HG02623 (cell line): ENCODE data around the gene LOC128125822.

ENCODE experiments used
- ATAC-seq: cut with Tn5 transposase; IDR thresholded peaks from one replicate; pipeline ENCODE4 v1.9.1; 2021; ENCODE audit warnings: moderate library complexity; ENCODE audit not compliant: unreplicated experiment

The LOC128125822 gene

DNA sequence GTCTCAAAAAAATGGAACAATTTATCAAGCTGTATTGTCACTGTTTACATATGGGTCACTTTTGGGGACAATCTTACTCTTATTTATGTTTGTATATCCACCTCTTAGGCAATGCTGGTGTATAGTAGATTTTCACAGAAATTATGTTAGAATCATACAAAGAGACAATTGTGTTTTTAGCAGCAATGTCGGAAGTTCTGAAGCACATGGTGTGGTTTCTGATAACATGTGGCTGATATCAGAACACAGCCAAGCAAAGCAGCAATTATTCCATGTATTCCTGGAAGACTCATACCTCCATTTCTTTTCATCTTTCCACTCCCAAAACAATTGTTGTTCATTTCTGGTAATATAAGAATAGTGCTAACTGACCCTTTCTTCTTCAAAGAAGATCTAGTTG, 17.5 kb upstream of the LOC128125822 start:
- ATAC-seq: no peak

DNA sequence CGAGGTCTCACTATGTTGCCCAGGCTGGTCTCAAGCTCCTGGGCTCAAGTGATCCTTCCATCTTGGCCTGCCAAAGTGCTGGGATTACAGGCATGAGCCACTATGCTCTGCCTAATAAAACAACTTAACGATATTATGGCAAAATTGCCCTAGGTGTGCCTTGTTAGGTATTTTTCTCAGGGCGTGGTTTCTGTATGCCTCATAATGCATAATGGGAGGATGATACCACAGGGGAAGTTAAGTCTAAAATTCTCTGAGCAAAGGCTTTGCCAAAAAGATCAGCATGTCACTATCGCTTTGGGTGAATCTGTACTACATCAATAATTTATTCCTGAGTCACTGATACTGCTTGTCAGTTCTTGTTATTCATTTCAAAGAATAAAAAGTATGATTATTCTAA, 15.9 kb upstream of the LOC128125822 start:
- no peak for ATAC-seq

GRCh38 chr6:63558278-63558677, 14.0 kb upstream of the LOC128125822 start:
- ATAC-seq: peak; percentile 59

GRCh38 chr6:63560801-63561287, 11.4 kb upstream of the LOC128125822 start:
- ATAC-seq: no peak

- no peak for ATAC-seq
Measured at GRCh38 chr6:63561288-63561687, 11.0 kb upstream of the LOC128125822 start.

DNA sequence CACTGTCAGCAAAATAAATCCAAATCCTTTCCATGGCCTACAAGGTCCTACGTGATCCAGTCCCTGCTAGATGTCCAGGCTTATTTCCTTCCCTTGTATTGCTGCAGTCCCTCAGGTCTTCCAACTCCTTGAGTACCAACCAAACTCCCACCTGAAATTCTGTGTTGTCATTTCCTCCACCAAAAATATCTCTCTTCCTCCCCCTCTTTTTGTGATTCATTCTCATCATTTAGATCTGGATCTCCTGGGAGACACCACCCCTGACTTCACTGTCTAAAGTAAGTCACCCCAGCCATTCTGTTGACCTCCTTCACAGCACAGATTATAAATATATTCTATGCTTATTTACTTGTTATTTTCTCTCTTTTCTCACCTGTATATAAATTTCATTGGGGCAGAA, 9.0 kb upstream of the LOC128125822 start:
- no peak for ATAC-seq

GRCh38 chr6:63565058-63565726, 7.1 kb upstream of the LOC128125822 start:
- no peak for ATAC-seq

- no peak for ATAC-seq
Measured at GRCh38 chr6:63565727-63566596, 6.3 kb upstream of the LOC128125822 start.

DNA sequence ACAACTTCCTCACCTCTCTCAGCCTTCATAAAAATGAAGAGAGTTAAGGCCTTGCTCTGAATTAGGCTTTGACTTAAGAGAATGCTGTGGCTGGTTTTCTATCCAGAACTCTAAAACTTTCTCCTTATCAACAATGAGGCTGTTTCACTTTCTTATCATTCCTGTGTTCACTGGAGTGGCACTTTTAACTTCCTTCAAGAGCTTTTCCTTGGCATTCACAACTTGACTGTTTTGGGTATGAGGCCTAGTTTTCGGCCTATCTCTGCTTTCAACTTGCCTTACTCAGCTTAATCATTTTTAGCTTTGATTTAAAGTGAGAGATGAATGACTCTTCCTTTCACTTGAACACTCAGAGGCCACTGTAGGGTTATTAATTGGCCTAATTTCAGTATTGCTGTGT, 4.3 kb upstream of the LOC128125822 start:
- ATAC-seq: no peak

DNA sequence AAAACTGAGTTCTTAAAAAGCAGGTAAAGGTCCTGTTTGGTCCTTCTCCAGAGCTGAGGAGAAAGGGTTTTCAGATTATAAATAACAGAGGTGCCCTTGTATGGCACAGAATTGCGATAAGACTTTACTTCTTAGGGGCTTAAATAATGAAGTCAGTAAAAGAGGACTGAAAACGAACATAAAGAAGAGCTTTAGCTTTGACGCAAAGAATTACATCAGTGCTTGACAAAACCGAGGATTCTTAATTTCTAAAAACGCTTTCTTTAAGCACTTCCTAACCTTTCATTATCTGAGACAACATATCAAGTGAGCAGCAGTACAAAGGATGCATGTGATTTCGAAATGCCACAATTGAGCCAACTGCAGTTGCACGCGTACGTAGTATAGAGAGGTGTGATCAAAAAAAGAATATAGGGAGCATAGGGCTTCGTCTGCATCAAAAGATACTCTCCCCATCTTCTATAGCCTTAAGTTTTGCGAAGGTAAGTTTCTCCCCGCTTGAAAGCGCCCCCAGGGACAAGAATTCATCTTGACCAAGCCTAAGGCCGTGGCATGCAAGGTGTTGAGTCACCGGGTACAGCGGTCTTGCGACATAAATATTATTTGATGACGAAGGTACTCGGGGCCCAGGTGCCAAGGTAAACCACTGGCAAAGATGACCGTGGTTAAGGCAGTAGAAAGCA, 778 bp upstream of the LOC128125822 start:
- no peak for ATAC-seq

GRCh38 chr6:63572747-63573075, 431 bp downstream of the LOC128125822 start:
- no peak for ATAC-seq

DNA sequence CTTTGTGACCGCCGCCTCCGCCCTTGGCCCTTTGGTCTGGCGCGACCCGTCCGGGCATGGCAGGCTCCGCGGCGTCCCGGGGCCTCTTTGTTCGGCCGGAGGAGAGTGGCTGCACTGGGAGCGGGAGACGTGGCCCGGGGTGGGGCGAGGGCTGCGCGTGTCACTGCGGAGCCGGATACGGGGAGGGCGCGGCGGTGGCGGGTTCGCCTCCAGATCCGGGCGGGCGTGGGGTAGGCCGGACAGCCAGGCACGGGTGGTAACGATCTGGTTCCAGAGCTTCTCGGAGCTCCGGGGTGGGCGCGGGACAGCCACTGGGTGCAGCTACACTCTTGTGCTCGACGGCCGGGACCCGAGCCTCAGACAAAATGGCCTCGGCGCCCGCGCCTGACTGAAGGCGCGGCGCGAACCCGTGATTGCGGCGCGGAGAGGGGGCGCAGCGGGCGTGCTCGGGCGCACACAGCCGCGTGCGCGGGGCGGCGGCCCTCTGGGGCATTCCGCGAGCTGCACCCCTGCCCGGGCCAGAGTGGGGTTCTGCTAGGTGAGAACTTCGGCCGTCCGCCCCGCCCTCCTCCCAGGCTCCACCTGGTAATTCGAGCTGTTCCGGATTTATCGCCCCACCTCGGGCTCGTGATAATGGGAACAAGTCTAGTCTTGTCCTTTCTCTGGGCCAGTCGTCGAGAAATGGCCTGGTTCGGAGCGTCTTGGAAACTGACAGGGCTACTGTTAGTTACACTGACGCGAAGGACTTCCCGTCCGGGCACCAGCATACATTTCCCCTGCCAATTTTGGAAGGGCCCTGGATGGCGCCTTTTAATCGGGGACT, 1.0 kb downstream of the LOC128125822 start:
- peak; percentile 36 for ATAC-seq

DNA sequence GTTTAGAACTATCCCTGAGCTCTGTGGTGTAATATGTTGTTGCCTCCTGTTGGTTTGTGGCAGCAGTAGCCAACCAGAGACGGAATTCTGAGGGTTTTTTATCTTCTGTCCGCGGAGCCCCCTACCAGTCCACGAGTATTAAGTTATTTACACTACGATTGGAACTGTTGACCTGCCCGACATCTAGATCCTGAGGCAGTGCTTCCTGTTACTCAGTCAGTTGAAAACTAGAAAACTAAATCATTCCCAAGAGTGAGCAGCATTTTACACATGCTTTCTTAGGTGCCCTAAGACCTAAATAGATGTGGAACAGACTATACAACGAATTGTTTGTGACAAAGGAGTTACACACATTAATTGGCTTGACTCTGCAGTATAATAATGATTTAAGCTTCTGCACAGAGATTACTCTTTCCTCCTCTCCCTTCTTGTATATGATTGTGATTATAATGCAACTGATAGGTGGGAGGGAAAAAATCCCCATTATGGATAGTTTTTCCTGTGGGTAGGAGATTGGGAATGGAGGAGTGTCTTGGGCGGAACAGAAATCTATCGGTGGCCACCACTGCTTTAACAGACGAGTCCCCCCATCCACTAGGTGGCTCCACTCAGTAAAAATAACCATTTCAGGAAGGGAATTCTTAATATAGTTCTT, 1.7 kb downstream of the LOC128125822 start:
- ATAC-seq: no peak

DNA sequence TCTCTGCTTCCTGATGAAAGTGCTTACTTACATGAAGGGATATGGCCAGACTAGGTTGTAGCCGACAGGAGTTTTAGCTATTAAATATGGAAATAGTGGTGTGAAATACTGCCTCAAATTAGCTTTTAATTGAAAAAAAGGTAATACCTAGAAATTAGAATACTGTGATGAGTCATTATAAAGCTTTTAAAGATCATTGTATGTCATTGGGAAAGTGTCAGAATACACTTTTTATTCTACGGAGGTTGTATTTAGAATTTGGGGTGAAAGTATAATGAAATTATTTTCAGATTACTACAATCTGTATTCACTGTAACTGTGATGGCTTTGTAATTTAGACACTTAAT, 2.2 kb downstream of the LOC128125822 start:
- no peak for ATAC-seq

DNA sequence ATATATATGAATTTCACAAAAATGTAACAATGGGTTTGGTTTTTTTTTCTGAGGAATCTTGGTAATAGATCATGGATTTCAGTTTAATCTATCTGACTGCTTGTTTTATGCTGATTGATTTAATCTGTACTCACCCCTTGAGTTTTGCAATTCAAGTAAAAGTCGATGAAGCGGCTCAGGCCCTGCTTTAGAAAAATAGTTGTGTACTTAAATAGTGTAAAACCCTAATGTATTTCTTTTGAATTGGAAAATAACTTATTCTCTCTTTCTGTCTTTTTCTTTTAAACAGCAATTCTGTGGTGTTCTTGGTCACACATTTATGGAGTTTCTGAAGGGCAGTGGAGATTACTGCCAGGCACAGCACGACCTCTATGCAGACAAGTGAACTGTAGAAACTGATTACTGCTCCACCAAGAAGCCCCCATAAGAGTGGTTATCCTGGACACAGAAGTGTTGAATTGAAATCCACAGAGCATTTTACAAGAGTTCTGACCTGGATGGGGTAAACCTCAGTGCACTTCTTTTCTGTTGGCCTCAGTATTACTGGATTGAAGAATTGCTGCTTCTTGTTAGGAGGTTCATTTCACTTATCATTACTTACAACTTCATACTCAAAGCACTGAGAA, 4.0 kb downstream of the LOC128125822 start:
- ATAC-seq: no peak

DNA sequence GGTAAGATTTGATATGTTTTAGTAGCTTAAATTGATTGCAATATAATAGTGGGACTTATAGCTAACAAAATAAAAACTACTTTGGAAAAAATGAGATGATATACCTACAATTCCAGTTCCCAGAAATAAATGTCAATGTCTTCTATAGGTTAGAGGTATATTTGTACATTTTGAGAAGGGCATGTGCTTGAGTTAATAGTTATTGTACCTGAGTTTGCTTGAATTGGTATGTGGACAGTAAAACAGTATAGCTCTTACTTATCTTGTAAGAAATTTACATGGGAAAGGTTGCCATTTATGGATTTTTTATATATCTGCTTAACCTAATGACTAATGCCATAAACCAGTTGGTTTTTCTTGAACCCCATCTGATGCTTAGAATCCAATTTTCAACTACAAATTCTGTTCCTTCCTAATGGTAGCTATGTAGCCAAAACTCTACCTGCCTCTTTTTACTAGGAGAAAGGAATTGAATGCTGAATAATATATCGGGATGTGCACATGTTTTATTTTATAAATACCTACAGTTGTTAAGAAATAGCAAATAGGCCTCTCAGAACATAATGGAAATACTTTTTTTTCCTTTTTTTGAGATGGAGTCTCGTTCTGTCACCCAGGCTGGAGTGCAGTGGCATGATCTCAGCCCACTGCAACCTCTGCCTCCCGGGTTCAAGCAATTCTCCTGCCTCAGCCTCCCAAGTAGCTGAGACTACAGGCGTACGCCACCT, 4.9 kb downstream of the LOC128125822 start:
- ATAC-seq: no peak

GRCh38 chr6:63578757-63579156, 6.5 kb downstream of the LOC128125822 start:
- no peak for ATAC-seq

DNA sequence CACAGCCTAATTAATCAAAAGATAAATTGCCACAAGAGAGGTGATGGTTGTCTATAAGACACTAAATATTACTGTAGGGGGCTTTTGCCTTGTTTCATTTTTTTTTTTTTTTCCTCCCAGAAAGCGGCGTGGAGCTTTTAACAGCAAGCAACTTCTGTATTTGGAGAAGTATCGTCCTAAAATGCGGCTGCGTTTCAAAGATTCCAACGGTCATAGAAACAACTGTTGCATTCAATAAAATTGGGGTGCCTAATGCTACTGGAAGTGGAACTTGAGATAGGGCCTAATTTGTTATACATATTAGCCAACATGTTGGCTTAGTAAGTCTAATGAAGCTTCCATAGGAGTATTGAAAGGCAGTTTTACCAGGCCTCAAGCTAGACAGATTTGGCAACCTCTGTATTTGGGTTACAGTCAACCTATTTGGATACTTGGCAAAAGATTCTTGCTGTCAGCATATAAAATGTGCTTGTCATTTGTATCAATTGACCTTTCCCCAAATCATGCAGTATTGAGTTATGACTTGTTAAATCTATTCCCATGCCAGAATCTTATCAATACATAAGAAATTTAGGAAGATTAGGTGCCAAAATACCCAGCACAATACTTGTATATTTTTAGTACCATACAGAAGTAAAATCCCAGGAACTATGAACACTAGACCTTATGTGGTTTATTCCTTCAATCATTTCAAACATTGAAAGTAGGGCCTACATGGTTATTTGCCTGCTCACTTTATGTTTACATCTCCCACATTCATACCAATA, 7.8 kb downstream of the LOC128125822 start:
- ATAC-seq: no peak

DNA sequence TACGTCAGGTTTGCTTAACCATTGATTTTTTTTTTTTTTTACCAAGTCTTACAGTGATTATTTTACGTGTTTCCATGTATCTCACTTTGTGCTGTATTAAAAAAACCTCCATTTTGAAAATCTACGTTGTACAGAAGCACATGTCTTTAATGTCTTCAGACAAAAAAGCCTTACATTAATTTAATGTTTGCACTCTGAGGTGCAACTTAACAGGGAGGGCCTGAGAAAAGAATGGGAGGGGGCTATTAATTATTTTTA, 8.4 kb downstream of the LOC128125822 start:
- ATAC-seq: no peak
